GM19023 (cell line): ENCODE measurements around the gene PROP1.
"Not testable (repeated sequence)": the region's sequence is repeated elsewhere in the genome, so short reads cannot be mapped to it uniquely, and the experiment has no call there.

Experiments used
- ATAC-seq: cut with Tn5 transposase; IDR thresholded peaks from one replicate; pipeline ENCODE4 v1.9.1; 2021; ENCODE audit warnings: mild to moderate bottlenecking, moderate library complexity; ENCODE audit not compliant: unreplicated experiment

The PROP1 gene

GRCh38 chr5:177945601-177946283 lies 50.3 kb downstream of the PROP1 start:
- ATAC-seq: not testable (repeated sequence)

- not testable (repeated sequence) for ATAC-seq
Observed at GRCh38 chr5:177945145-177945544, 50.9 kb downstream of the PROP1 start.

- ATAC-seq: not testable (repeated sequence)
Observed at GRCh38 chr5:177943805-177944736, 52.0 kb downstream of the PROP1 start.

- not testable (repeated sequence) for ATAC-seq
Observed at GRCh38 chr5:177942896-177943295, 53.1 kb downstream of the PROP1 start.
